Mesodermal cell (in vitro differentiated cells): ENCODE results near the gene ELOF1.

Experiments
- H3K27ac ChIP-seq: 2 replicates; pipeline ENCODE4 v1.7.0; 2013; ENCODE audit warnings: mild to moderate bottlenecking, low read depth, low read length, moderate library complexity; ENCODE audit not compliant: severe bottlenecking
- H3K36me3 ChIP-seq: 2 replicates; pipeline ENCODE4 v1.7.1; 2013; ENCODE audit warnings: mild to moderate bottlenecking, low read length, moderate library complexity; ENCODE audit not compliant: control insufficient read depth, insufficient read depth
- H3K4me1 ChIP-seq: one replicate; pipeline ENCODE4 v1.7.1; 2013; ENCODE audit warnings: mild to moderate bottlenecking, low read length; ENCODE audit not compliant: insufficient read depth, control insufficient read depth, poor library complexity, severe bottlenecking
- H3K4me3 ChIP-seq: 2 replicates; pipeline ENCODE4 v1.7.0; 2013; ENCODE audit warnings: low read length, control low read depth, mild to moderate bottlenecking; ENCODE audit not compliant: insufficient read depth, poor library complexity, severe bottlenecking; ENCODE audit errors: extremely low read depth
- H3K9me3 ChIP-seq: 2 replicates; pipeline ENCODE4 v1.7.1; 2013; ENCODE audit warnings: mild to moderate bottlenecking, low read length, moderate library complexity; ENCODE audit not compliant: control insufficient read depth
- WGBS, 2 experiments: methylation state at CpG; one replicate each; pipeline ENCODE4 v1.1.5; 2013; ENCODE audit warnings: missing lambda C conversion rate in 2 of 2; ENCODE audit not compliant: insufficient coverage in 2 of 2; 5-methylcytosine and 5-hydroxymethylcytosine counted together

Gene ELOF1

GRCh38 chr19:11534948-11535347 is 24.1 kb downstream of the ELOF1 start:
- Histone ChIP-seq H3K36me3 (no peaks in the 10 kb centered on the region), H3K27ac (no peak overlapping the region), H3K9me3 (no peaks in the 10 kb centered on the region), H3K4me3 (no peak overlapping the region), H3K4me1 (peaks cover 15% of the 10 kb centered on the region)
- 82 to 88% methylated on average over 2 to 5 of the region's 5 CpGs for WGBS, 2 experiments

DNA sequence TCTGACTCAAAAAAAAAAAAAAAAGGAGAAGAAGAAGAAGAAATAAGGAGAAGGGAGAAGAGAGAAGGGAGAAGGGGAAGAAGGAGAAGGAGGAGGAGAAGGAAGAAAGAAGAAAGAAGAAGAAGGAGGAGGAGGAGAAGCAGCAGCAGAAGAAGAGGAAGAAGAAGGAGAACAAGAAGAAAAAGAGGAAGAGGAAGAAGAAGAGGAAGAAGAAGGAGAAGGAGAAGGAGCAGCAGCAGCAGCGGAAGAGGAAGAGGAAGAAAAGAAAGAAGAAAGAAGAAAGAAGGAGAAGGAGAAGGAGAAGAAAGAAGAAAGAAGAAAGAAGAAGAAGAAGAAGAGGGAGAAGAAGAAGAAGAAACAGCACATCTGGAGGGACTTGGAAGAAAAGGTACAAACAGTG is 24.5 kb downstream of the ELOF1 start:
- no peak overlapping the region for H3K27ac ChIP-seq
- H3K4me3 ChIP-seq = no peak overlapping the region
- 89 to 96% methylated on average over 1 of the region's 1 CpG for WGBS, 2 experiments
- peaks cover 15% of the 10 kb centered on the region for H3K4me1 ChIP-seq
- no peaks in the 10 kb centered on the region for H3K9me3 ChIP-seq
- no peaks in the 10 kb centered on the region for H3K36me3 ChIP-seq

- H3K36me3 ChIP-seq = no peaks in the 10 kb centered on the region
- H3K4me3 ChIP-seq = no peak overlapping the region
- no peaks in the 10 kb centered on the region for H3K9me3 ChIP-seq
- no peak overlapping the region for H3K27ac ChIP-seq
- 36 to 55% methylated on average over 6 to 8 of the region's 9 CpGs for WGBS, 2 experiments
- H3K4me1 ChIP-seq = peaks cover 8% of the 10 kb centered on the region
Observed at GRCh38 chr19:11530432-11530831, 28.6 kb downstream of the ELOF1 start.

- WGBS, 2 experiments = 1% methylated on average over 41 to 45 of the region's 47 CpGs
- Histone ChIP-seq H3K4me1 (peaks cover 4% of the 10 kb centered on the region), H3K9me3 (no peaks in the 10 kb centered on the region), H3K4me3 (peak within 1 kb of the TSS; percentile 69), H3K36me3 (no peaks in the 10 kb centered on the region), H3K27ac (peak within 1 kb of the TSS; percentile 97)
Observed at GRCh38 chr19:11528551-11529341, 30.3 kb downstream of the ELOF1 start, which contains the start of gene ECSIT. TSS of gene ECSIT (minus strand) at chr19:11529134. CDS start at chr19:11519170, 9,964 bp downstream.

GRCh38 chr19:11519138-11519537 is 39.9 kb downstream of the ELOF1 start:
- WGBS, 2 experiments = 90 to 97% methylated on average over 8 to 9 of the region's 9 CpGs

GRCh38 chr19:11513946-11514345 is 45.1 kb downstream of the ELOF1 start:
- WGBS, 2 experiments = 94 to 95% methylated on average over 20 of the region's 20 CpGs
- peaks cover 19% of the 10 kb centered on the region for H3K36me3 ChIP-seq
- H3K9me3 ChIP-seq = no peaks in the 10 kb centered on the region
- no peaks in the 10 kb centered on the region for H3K4me1 ChIP-seq
- H3K4me3 ChIP-seq = no peak overlapping the region
- H3K27ac ChIP-seq = no peak overlapping the region

More at GRCh38 chr19:11519138-11519537, 39.9 kb downstream of the ELOF1 start:
- no peaks in the 10 kb centered on the region for H3K9me3 ChIP-seq
- no peak overlapping the region for H3K4me3 ChIP-seq
- peaks cover 12% of the 10 kb centered on the region for H3K36me3 ChIP-seq
- no peak overlapping the region for H3K27ac ChIP-seq
- H3K4me1 ChIP-seq = no peaks in the 10 kb centered on the region

DNA sequence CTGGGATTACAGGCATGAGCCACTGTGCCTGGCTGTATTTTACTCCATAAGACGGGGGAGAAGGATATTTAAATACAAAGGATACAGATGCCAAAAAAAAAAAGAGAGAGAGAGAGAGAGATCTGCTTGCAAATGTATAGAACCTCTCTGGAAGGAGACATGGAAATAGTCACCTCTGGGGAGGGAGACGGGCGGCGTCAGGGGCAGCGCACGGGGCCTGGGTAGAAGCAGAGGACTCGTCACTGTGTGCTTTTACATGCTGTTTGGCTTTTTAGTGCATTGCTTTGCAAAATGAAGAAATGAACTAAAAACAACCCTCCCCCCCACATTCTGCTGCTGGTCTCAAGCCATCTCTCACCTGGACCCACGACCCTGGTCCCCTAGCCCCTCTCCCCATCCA is 48.6 kb downstream of the ELOF1 start:
- 97 to 98% methylated on average over 6 to 7 of the region's 8 CpGs for WGBS, 2 experiments
- H3K9me3 ChIP-seq = no peaks in the 10 kb centered on the region
- no peak overlapping the region for H3K27ac ChIP-seq
- peaks cover 15% of the 10 kb centered on the region for H3K4me1 ChIP-seq
- no peak overlapping the region for H3K4me3 ChIP-seq
- peaks cover 18% of the 10 kb centered on the region for H3K36me3 ChIP-seq

GRCh38 chr19:11507370-11508078 is 51.5 kb downstream of the ELOF1 start:
- Histone ChIP-seq H3K9me3 (no peaks in the 10 kb centered on the region), H3K36me3 (peaks cover 10% of the 10 kb centered on the region), H3K27ac (no peak overlapping the region), H3K4me3 (no peak overlapping the region), H3K4me1 (peaks cover 15% of the 10 kb centered on the region)
- 91 to 94% methylated on average over 14 to 17 of the region's 18 CpGs for WGBS, 2 experiments

GRCh38 chr19:11506967-11507366 is 52.1 kb downstream of the ELOF1 start:
- WGBS, 2 experiments = 95% methylated on average over 5 of the region's 6 CpGs; no CpG with 5 or more reads in 1 of the 2 experiments
- Histone ChIP-seq H3K9me3 (no peaks in the 10 kb centered on the region), H3K4me3 (no peak overlapping the region), H3K4me1 (peaks cover 15% of the 10 kb centered on the region), H3K36me3 (peaks cover 9% of the 10 kb centered on the region), H3K27ac (no peak overlapping the region)

DNA sequence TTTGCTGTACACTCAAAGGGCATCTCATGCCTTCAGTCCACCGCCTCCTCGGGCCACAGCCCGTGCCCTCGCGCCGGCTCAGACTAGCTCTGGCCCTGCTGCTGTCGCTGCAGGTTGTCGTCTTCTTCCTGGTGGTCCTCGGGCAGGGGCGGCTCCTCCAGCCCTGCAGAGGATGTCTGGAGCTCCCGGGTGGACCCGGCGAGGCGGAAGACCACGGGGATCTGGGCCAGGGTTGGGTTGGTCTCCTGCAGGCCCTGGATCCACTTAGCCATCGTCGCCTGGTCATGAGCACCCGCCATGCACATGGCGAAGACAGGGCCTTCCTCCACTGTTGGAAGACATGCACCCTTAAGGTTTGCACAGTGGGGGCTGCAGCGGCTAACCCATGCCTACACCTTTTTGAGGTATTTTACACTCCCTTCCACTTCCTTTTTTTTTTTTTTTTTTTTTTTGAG is 52.9 kb downstream of the ELOF1 start:
- 71 to 77% methylated on average over 17 to 19 of the region's 20 CpGs for WGBS, 2 experiments
- Histone ChIP-seq H3K9me3 (no peaks in the 10 kb centered on the region), H3K4me1 (peaks cover 15% of the 10 kb centered on the region), H3K27ac (peak overlapping the region; percentile 95), H3K4me3 (peak overlapping the region; percentile 85), H3K36me3 (peaks cover 9% of the 10 kb centered on the region)
